GM19455 (cell line): ENCODE results near the gene NTHL1.
"Not testable (repeated sequence)": the region's sequence is repeated elsewhere in the genome, so short reads cannot be mapped to it uniquely, and the experiment has no call there.

Experiments
- ATAC-seq: cut with Tn5 transposase; IDR thresholded peaks from one replicate; pipeline ENCODE4 v1.9.1; 2021; ENCODE audit not compliant: unreplicated experiment

NTHL1 gene

DNA sequence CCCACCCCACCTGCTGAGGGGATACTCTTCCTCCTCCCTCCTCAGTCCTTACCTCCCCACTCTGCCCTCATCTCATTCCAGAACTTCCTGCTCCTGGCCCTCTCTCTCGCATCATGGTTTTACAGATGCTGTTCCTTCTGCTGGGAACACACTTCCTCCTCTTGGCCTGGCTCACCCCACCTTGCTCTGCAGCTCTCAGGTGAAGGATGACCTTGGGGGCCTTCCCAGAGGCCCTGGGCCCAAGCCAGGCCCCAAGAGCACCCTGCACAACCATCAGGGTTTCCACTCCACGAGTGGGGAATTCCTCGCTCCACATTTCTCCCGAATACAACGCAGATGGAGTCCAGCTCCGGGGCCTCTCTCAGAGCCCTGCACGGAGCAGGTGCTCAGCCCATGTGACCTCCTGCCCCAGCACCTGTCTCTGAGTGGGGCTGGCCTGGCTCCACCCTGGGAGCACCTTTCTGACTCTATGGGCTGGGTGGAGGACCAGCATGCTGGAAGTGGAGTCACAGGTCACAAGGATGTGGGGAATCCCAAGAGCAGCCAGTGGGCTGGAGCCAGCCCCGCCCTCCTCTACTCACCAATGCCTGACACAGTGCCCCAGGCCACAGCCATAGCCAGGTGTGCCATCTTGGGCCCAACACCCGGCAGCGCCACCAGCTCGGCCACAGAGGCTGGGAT, 4.5 kb downstream of the NTHL1 start:
- no peak for ATAC-seq

DNA sequence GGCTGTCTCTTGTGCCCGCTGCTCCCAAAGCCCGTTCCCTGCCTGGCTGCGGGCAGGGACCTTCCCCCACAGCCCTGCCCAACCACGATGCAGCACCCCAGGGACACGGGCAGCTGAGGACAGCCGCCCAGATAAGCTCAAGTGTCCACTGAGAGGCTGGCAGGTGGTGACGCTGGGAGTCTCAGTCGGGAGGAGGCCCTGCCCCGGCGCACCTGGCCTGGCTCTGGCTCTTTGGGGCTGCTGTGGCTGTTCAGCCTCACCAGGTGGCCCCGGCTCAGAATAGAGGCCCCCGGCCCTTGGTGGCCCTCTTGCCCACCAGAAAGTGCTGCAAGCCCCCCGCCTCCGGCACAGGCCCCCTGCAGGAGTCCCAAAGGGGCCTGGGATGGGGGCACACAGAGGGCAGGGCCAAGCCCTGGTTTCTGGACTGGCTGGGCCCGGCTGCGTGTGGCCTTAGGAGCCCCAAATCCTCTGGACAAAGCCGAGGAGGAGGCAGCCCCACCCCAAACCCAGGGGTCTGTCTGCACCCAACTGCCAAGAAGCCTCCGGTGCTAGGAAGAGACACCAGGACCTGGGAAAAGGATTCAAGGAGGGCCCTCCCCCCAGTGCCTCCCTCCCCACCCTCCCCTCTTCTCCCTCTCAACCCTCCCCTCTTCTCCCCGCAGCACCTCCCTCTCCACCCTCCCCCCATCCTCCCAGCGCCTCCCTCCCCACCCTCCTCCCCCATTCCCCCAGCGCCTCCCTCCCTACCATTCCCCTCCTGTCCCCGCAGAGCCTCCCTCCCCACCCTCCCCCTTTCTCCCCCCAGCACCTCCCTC, 5.3 kb downstream of the NTHL1 start:
- no peak for ATAC-seq

DNA sequence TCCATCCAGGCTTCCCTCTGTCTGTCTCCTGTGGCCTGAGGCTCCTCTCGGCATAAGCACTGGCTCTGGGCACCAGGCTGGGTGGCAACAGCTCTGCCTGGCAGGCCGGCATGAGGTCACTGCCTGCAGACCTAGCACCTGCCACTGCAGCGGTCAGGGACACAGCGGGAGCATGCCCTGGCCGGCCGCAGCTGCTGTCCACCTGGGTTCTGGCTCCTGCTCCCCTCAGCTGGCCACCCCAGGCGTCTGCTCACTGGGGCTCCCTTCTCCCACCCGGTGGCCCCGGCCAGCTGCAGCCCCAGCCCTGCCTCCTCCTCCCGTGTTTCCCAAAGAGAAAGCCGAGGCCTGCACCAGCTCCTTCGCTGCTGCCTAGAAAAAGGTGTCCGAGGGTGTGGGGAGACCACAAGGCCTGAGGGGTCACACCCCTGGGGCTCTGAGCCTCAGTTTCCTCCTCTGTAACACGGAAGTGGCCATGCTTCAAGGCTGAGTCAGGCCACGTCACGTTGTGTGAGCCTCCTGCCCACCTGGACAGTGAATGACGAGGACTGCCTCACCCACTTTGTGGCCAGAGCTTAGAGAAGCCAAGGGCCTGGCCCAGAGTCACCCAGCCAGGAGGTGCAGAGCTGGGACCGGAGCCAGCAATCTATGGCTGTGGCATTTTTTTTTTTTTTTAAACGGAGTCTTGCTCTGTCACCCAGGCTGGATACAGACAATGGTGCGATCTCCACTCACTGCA, 6.7 kb downstream of the NTHL1 start:
- ATAC-seq, result no peak

DNA sequence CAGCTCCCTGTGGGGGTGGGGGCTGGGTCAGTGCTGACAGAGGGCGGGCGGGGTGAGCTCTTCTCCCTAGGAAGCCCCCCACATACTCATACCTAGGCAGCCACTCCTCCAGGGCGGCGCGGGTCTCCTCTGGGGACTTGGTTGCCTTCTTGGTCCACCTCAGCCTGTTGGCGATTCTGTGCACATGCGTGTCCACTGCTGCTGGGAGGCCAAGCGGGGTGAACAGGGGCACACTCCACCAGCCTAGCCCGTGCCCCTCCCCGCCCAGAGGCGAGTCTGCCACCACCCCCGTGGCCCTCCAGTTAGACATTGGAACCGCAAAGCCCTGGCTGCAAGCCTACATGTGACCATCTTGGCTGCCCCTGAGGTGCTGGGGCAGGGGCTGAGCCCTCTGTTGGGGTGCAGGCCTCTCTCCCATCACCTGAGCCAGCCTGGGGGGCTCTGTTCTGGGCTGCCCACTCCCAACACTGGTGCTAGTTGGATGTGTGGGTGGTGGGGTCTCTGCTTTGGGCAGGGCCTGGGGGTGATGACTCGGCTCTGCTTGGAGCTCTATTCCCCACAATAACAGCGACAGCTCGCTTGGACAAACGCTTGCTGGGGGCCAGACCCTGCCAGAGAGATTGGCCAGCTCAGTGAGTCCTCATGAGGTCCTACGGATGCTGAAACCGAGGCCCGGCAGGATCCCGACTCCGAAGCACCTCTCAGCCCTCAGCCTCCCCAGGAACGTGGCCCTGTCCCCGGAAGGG, 7.4 kb downstream of the NTHL1 start:
- ATAC-seq, result no peak

DNA sequence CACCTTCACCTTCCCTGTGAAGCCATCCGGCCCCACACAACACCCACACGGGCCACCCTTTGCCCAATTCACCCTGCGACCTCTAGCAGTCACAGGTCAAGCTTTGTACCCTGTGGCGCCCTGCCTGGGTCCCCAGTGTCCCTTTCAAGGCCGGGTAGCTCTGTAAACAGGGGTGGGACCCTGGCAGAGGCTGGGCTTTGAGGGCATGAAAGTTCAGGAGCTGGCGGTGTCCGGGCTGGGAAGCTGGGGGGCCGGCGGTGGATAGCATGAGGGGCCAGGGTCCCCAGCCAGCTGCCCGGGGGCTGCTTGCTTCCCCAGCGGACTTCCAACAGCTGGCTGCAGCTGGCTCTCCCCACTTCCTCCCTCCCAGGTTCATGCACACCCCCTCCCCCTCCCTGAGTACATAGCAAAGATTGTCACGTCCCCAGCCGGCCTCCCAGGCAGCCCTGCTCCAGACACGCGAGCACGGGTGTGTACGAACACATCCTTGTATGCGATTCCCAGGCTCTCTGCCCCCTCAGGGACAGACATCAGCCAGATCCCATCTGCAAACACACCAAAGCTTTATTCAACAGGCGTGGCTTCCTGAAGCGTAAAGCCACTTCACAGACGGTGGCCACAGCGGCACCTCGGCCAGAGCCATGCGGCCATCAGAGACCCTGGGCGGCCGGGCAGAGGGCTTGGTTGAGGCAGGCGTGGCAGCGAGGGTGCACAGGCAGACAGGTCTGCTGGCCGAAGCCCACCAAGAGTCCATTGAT, 8.2 kb downstream of the NTHL1 start:
- ATAC-seq, result no peak

DNA sequence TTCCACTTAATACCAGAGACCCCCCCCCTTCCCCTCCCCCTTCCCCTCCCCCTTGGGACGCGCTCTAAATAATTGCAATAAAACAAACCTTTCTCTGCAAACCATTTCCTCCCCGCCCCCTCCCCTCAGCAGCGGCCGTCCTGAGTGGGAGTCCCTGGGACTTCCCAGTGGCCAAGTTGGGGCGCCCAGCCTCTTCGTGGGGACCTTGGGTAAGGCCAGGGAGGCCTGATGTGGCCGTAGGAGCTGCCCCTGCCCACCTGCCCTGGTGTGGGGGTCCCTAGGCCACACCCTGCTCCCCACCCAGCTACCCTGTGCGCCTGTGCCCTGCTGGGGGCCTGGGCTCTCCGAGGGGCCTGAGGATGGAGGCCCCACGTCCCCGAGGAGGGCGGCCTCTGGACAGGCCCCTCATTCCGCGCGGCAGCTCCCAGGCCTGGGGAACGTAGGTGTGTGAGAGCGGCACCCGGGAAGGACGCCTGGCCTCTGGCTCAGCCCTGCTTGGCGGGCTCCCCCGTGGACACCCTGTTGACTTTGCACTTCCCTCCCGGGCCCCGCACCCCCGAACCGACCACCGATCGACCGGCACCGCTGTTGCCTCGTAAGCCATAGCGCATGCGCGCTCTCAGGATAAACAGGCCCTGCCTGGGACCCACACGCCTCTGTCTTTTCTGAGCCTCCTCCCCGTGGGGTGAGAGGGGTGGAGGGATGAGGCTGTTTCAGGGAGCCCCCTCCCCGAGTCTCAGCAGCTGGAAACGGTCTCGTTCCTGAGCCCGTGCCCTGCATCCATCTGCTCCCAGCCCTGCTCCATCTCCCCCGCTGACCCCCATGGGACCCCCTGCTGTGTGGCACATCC, 9.0 kb downstream of the NTHL1 start:
- no peak for ATAC-seq

DNA sequence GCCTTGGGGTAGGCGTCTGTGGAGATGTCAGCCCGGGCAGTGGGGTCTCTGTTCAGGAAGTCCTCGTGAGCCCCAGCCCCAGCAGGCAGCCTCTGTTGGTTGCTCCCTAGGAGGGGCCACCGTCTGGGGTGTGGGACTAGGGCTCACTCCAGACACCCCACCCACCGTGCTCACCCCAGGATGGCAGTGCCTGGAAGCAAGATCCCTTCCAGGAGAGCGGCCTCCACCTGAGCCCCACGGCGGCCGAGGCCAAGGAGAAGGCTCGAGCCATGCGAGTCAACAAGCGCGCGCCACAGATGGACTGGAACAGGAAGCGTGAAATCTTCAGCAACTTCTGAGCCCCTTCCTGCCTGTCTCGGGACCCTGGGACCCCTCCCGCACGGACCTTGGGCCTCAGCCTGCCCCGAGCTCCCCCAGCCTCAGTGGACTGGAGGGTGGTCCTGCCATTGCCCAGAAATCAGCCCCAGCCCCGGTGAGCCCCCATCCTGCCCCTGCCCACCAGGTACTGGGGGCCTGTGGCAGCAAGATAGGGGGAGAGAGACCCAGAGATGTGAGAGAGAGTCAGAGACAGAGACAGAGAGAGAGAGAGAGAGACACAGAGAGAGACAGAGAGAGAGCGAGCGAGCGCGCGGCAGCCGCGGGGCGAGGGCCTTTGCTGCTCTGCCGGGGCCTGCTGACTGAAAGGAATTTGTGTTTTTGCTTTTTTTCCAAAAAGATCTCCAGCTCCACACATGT, 9.8 kb downstream of the NTHL1 start:
- no peak for ATAC-seq

DNA sequence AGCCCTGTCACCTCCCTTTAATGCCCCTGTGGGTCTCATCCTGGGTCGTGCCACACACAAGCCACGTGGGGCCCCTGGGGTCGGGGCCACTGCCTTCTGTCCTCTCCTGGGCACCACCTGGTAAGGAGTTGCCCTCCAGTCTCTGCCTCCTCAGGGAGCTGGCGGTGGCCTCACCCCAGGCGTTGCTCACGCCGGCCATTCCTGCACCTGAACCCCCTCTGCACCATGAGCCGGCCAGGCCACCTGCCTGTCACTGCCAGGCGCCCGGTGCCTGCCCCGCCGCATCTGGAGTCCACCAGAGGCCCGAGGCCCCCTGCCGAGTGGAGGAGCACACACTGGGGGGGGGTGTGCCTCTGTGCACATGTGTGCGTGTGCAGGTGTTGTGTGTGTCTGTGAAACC, 10.5 kb downstream of the NTHL1 start:
- ATAC-seq, result no peak

DNA sequence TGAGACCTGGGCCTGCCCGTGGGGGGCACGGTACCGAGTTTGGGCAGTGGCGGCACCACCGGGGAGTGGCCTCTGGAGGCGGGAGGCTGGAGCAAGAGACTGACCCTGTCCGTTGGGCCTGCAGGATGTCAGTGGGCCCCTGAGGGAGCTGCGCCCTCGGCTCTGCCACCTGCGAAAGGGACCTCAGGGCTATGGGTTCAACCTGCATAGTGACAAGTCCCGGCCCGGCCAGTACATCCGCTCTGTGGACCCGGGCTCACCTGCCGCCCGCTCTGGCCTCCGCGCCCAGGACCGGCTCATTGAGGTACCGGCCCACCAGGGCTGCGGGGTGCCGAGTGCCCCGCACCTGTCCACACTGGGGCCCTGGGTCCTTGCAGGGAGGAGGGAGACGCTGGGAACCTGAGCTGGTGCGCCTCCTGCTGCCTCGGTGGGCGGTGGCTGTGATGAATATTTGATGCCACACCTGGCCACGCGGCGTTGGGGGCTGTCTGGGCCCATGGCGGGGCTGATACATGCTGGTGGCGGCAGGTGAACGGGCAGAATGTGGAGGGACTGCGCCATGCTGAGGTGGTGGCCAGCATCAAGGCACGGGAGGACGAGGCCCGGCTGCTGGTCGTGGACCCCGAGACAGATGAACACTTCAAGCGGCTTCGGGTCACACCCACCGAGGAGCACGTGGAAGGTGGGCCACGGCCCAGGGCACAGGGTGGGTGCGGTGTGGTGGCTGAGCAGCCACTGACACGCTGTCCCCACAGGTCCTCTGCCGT, 11.3 kb downstream of the NTHL1 start:
- no peak for ATAC-seq

DNA sequence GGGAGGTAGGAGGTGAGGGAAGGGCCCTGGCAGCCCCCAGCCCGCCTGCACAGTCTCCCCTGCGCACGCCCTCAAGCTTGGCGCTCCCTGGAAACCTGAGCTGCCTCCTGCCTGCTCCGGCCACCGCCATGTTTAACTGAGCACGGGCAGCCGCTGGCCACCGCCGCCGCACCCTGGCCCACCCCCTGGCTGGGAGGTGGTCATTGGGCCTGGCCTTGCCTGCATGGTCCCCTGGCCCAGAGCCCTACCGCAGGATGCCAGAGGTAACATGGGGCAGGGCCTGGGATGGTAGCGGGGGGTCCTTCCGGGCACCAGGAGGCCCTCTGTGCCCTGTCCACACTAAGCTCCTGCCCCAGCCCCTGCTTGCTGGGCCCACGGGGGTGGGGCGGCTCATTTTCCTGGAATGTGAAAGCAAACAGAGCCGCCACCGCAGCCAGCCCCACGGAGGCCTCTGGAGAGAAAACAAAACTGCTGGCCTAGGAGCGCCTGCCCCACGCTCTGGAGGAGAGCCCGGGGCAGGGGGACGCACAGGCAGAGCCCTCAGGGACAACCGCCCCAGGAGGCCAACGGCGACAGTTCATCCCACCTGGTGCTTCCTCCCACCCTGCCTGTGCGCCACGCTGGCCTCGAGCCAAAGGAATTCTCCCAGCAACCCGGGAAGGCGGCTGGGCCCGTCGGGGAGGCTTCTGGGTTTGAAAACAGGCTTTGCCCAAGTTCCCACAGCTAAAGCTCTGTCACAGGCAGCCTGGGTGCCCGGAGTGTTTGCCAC, 12.0 kb downstream of the NTHL1 start:
- no peak for ATAC-seq

DNA sequence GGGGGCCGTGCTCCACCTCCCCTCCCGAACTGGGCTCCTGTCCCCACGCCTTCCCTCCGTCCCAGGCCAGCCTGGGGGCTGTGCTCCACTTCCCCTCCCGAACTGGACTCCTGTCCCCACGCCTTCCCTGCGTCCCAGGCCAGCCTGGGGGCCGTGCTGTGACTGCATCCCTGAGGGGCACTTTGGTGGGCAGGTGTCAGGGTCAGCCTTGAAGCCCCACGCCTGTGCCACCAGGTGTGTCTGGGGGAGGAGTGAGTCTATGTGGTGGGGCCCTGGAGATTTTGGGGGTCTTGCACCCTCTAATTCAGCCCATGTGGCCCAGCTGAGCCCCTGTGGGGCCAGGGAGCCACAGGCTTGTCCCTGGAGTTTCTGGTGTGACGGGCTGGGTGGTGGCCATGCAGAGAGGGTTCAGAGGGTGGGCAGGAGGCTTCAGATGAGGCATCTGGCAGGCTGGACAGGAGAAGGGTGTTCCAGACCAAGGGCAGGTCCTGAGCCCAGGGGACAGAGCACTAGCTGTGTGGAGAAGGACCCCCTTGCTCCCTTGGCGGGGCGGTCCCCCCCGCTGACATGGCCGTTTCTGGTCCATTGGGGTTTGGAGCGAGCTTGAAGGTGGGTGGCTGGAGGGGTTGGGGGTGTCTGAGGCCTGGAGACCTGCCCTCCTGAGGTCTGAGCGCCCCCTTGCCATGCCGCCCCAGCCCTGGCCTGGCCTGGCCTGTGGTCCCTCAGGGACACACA, 12.8 kb downstream of the NTHL1 start:
- ATAC-seq, result no peak

DNA sequence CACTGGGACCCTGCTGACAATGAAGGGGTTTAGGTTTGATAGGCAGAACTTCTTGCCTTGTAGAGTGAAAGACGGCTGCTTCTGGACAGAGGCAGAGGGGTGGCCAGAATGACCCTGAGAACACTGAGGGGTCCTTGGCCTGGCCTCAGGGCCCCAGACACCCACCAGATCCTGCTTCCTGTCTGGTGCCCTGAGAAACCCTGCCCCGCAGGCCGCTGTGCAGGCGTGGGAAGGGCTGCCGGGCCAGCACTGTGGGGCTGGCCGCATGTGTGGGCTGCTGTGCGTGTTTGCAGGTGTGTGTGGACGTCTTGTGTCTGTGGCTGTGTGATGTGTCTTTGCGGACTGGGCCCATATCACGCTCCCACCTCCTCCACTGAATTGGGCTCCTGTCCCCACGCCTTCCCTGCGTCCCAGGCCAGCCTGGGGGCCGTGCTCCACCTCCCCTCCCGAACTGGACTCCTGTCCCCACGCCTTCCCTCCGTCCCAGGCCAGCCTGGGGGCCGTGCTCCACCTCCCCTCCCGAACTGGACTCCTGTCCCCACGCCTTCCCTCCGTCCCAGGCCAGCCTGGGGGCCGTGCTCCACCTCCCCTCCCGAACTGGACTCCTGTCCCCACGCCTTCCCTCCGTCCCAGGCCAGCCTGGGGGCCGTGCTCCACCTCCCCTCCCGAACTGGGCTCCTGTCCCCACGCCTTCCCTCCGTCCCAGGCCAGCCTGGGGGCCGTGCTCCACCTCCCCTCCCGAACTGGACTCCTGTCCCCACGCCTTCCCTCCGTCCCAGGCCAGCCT, 13.5 kb downstream of the NTHL1 start:
- not testable (repeated sequence) for ATAC-seq

DNA sequence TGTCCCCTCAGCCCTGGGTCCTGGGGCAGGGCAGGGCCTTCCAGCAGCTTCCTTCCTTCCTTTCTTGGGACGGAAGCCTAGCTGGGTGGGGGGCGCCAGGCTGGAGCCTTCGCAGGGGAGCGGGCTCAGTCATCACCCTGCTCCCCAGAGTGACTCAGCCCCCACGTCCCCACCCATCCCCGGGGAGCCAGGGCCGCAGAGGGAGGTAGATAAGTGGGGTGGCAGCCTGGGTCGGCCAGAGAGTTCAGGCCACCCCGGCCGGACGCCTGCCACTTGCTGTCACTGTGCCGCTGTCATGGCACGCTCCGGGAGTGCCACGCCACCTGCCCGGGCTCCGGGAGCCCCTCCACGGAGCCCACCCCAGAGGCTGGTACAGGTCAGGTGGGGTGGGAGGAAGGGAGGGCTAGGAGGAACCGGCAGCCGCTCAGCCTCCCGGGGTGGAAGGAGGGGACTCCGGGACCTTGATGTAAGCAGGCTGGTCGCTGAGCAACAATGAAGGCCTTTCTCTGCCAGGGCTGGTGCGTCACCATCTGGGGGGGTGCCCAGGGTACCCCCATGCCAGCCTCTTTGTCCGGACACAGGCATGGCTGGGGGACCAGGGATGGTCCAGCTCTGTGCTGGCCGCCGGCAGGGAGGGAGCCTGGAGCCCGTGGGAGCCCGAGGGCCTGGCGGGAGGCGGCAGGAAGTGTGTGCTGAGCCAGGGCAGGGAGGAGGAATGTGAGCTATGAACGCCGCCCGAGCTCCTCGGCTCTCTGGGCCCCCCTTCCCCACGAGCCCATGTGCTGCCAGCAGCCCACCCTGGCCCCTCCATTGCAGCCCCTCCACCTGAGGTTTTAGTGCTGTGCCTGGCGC, 14.4 kb downstream of the NTHL1 start:
- no peak for ATAC-seq

DNA sequence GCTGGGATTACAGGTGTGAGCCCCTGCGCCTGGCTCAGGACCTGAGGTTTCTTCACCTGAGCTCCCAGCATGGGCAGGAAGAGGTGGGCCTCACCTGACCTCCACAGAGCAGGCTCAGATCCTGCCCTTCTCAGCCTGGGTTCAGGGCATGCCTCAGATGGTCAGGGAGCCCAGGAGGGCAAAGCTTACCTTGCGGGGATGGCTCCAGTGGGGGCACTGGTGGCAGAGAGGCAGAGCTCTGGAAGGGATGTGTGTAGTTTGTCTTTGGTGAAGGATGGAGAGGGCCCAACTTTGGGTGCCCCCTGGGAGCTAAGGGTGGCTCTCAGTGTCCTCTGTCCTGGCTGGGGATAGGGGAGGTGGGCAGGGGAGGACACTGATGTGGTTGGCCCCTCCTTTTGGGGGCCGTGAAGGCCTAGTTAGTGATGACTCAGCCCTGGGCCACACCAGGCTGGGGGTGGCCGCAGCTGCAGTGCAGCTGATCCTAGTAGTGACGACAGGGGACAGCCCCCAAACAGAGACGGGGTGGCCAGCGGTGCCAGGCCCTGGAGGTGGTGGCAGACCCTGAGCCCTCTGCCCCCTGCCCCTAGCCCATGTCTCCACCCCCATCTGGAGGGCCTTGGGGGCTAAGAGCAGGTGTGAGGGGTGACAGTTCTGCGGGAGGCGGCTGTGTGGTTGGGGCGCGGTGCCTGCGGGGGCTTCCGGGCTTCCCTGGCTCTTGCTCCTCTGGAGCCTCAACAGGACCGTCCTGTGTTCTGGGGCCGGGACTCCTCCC, 15.2 kb downstream of the NTHL1 start:
- no peak for ATAC-seq
